ENCODE results near the gene ALCAM.

Gene ALCAM

GRCh38 chr3:105493305-105493892, 126.7 kb downstream of the ALCAM start:
- H3K27ac ChIP-seq (replicated peaks), result no peak overlapping the region
- no peak for DNase-seq (ENCODE audit: low read depth in 1 of 2, low spot score in 1 of 2)
- no peaks in the 10 kb centered on the region for H3K27me3 ChIP-seq (ENCODE audit: insufficient read depth, poor library complexity, severe bottlenecking)
- no peak overlapping the region for H3K4me3 ChIP-seq (replicated peaks; ENCODE audit: insufficient read depth, low read length)
- TF ChIP-seq GABPA (IDR thresholded peaks at IDR 0.05; ENCODE audit: low read depth), result no peak
- no peak for TF ChIP-seq POLR2AphosphoS5 (IDR thresholded peaks at IDR 0.05; ENCODE audit: low read depth)
- no peak for TF ChIP-seq REST (IDR thresholded peaks at IDR 0.05; ENCODE audit: insufficient replicate concordance, low read depth)
- no peak for TF ChIP-seq SPI1 (IDR thresholded peaks at IDR 0.05; ENCODE audit: borderline replicate concordance, low read depth)
- TF ChIP-seq, protein P1, sequence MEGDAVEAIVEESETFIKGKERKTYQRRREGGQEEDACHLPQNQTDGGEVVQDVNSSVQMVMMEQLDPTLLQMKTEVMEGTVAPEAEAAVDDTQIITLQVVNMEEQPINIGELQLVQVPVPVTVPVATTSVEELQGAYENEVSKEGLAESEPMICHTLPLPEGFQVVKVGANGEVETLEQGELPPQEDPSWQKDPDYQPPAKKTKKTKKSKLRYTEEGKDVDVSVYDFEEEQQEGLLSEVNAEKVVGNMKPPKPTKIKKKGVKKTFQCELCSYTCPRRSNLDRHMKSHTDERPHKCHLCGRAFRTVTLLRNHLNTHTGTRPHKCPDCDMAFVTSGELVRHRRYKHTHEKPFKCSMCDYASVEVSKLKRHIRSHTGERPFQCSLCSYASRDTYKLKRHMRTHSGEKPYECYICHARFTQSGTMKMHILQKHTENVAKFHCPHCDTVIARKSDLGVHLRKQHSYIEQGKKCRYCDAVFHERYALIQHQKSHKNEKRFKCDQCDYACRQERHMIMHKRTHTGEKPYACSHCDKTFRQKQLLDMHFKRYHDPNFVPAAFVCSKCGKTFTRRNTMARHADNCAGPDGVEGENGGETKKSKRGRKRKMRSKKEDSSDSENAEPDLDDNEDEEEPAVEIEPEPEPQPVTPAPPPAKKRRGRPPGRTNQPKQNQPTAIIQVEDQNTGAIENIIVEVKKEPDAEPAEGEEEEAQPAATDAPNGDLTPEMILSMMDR (IDR thresholded peaks at IDR 0.05; ENCODE audit: insufficient read depth, low read length), result no peak

DNA sequence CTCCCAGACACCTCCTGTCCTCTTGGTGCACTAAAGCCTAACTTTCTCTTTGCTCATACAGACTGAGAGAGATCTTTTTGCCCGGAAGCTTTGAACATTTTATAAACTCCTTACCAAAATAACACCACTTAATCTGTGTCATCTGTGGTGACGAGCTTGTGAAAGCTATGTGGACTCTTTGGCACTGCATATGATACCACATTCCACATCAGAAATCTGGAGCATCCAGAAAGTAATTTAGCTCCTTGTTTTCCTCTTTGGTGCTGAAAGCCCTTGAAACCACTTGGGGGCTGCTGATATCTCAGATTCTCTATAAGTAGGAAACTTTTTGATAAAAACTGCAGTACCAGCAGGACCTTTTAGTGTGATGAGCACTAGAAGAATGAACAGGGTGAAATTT, 128.3 kb downstream of the ALCAM start:
- no peak for TF ChIP-seq GABPA (IDR thresholded peaks at IDR 0.05; ENCODE audit: low read depth)
- TF ChIP-seq, protein P1 (IDR thresholded peaks at IDR 0.05; ENCODE audit: insufficient read depth, low read length), result no peak
- no peak for TF ChIP-seq POLR2AphosphoS5 (IDR thresholded peaks at IDR 0.05; ENCODE audit: low read depth)
- TF ChIP-seq SPI1 (IDR thresholded peaks at IDR 0.05; ENCODE audit: borderline replicate concordance, low read depth), result no peak
- TF ChIP-seq REST (IDR thresholded peaks at IDR 0.05; ENCODE audit: insufficient replicate concordance, low read depth), result no peak
- no peak for DNase-seq (ENCODE audit: low read depth in 1 of 2, low spot score in 1 of 2)
- no peaks in the 10 kb centered on the region for H3K27me3 ChIP-seq (ENCODE audit: insufficient read depth, poor library complexity, severe bottlenecking)
- no peak overlapping the region for H3K27ac ChIP-seq (replicated peaks)
- no peak overlapping the region for H3K4me3 ChIP-seq (replicated peaks; ENCODE audit: insufficient read depth, low read length)

- no peak for DNase-seq (ENCODE audit: low read depth in 1 of 2, low spot score in 1 of 2)
- no peaks in the 10 kb centered on the region for H3K27me3 ChIP-seq (ENCODE audit: insufficient read depth, poor library complexity, severe bottlenecking)
- H3K4me3 ChIP-seq (replicated peaks; ENCODE audit: insufficient read depth, low read length), result no peak overlapping the region
- H3K27ac ChIP-seq (replicated peaks), result no peak overlapping the region
- TF ChIP-seq GABPA (IDR thresholded peaks at IDR 0.05; ENCODE audit: low read depth) (no peak), REST (IDR thresholded peaks at IDR 0.05; ENCODE audit: insufficient replicate concordance, low read depth) (no peak), SPI1 (IDR thresholded peaks at IDR 0.05; ENCODE audit: borderline replicate concordance, low read depth) (no peak), POLR2AphosphoS5 (IDR thresholded peaks at IDR 0.05; ENCODE audit: low read depth) (no peak)
- TF ChIP-seq, protein P1 (IDR thresholded peaks at IDR 0.05; ENCODE audit: insufficient read depth, low read length), result no peak
Measured at GRCh38 chr3:105496343-105496742, 129.6 kb downstream of the ALCAM start.
